HG03066 (cell line): Measurements from ENCODE around the gene HGFAC.

Experiments
- ATAC-seq: cut with Tn5 transposase; IDR thresholded peaks from one replicate; pipeline ENCODE4 v1.9.1; 2021; ENCODE audit warnings: low read depth; ENCODE audit not compliant: unreplicated experiment

HGFAC gene

GRCh38 chr4:3441501-3442459 lies at the start of gene HGFAC:
HGFAC (plus strand) TSS chr4:3441968; CDS start chr4:3442002, 34 bp downstream.
- ATAC-seq: no peak

DNA sequence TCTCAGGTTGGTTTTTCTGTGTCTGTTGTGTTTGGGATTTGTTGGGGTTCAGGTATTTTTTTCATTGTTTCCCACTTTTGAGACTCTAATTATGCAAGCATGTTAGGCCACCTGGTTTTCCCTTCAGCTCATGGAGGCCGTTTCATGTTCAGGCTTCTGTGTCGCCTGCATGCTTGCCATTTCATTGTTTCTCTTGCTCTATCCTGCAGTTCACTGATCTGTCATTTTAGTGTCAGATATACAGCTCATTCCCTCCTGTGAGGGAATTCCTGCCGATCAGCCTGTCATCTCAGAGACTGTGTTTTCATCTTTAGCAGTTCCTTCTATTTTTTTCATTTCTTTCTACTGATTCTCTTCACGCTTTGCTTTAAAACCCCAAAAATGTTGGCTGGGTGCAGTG lies 49.4 kb upstream of the HGFAC start:
- ATAC-seq: no peak

- ATAC-seq: no peak
Measured at GRCh38 chr4:3393171-3393570, 48.6 kb upstream of the HGFAC start.

DNA sequence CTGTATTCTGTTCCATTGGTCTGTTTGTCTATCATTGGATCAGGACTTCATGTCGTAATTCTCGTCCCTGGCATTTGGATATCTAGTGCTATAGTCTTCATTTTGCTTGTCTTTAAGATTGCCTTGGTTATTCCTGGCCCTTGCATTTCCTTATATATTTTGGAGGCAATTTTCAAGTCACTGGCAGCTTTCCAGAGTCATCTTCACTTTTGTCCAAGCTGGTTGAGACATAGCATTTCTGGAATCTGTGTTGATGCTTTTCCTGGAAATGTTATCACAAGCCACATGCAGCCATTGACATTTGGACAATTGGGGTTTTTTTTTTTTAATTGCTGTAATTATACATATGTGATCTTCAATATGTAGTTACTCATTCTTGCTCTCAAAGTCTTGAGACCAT lies 45.2 kb upstream of the HGFAC start:
- ATAC-seq: no peak

DNA sequence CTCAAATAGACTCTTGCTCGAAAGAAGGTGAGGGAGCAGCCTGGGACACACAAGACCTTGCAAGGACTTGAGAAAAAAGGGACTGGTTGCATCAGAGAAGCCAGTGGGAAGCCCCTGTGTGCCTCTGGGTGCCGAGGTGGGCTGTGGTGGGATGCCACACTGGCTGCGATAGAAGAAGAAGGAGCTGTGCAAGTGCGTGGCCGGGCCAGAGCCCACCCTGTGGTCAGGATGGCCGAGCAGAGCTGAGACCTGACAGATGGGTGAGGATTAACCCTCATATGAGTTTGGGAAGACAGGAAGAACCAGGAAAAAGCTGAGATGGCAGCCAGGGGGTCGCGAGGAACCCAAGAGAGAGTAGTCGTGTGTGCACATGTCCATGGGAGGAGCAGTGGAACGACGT lies 44.6 kb upstream of the HGFAC start:
- no peak for ATAC-seq

DNA sequence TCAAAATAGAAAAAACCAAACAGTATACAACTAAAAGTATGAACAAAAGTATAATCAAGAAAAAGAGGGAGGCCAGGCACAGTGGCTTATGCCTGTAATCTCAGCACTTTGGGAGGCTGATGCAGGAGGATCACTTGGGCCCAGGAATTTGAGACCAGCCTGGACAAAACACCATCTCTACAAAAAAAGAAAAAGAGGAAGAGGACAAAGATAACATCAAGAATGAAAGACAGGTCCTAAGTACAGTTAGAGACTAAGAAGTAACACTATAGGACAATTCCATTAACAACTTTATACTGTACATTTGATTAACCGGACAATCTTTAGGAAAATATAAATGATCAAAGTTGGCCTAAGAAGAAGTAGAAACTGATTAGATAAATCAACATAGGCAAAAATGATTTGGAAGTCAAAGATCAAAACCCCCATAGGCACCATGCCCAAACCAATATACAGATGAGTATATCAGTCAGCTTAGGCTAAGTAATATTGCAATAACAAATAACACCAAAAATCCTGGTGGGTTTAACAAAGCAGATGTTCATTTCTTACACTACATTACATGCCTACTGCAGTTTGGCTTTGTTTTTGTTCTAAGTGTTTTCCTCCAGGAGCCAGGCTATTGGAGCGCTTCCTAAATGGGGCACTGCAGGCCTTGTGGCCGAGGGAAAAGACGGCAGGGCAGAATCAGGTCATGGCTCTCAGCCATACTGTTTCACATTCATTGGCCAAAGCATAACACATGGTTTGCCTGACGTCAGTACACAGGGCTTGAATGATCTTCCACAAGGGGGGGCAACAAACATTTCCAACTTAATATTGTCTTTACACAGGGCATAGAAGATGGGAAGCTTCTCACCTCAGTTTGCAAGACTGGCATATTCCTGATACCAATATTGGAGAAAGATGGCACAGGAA lies 42.2 kb upstream of the HGFAC start:
- no peak for ATAC-seq

- ATAC-seq: no peak
Measured at GRCh38 chr4:3401436-3402171, 40.2 kb upstream of the HGFAC start.

DNA sequence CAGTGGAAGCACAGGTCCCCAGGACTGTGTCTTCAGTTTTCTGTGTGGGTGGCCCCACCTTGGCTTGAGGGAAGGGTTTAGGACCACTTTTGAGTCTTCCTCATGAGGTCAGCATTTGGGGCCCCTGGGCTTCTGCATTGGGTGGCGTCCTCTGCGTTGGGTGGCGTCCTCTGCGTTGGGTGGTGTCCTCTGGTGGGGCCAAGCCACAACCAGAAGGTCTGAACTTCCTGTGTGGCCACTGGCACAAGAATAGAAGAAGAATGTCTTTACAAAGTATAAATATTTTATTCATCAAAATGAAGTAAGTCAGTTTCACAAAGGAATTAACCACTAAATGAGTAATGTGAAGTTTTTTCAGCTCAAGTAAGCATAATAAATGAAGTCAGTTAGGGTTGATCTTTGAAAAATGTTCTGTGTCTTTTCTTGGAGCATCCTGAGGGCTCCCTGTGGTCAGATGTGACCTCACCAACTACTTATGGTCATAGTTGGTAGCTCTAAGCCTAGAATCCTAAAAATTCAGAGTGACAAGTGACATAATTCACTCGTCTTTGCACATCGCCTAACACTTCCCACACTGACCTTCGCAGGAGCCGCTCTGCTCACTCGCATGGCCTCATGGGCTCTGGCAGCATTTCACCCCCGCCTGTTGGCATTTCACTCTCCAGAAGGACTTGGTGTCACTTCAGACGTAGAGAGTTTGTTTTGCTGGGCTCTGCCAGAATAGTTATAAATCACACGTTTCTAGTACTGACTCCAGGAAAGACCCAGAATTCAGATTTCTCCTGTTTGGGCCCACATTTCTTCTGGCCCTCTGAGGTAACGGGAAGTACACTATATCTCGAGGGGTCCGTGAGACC lies 39.0 kb upstream of the HGFAC start:
- ATAC-seq: no peak

DNA sequence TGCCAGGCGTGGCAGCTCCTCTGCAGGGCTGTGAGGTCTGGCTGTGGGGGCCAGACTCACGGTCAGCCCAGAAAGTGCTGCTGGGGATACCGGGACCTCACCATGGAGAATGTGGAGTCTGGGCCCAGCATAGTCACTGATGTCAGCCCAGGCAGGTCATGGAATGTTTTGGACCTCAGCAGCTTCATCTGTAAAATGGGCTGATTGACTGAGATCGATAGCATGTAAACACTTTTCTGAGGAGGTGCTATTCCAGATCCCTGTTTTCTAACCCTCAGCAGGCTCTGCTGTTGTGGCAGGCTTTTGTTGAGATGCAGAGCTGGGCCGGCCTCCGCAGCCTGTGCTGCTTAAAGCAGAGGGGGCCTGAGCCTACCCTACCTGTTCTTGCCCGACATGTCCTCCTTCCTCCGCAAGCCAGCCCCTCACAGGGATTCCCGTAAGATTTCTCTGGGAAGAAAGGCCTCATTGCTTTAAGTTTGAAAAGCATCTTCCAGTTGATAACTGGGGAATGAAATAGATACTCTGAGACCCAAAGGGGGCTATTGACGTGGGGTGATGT lies 38.3 kb upstream of the HGFAC start:
- no peak for ATAC-seq

- no peak for ATAC-seq
Measured at GRCh38 chr4:3404546-3404945, 37.2 kb upstream of the HGFAC start.

GRCh38 chr4:3405176-3405575 lies 36.6 kb upstream of the HGFAC start:
- ATAC-seq: no peak

- no peak for ATAC-seq
Measured at GRCh38 chr4:3406021-3406420, 35.7 kb upstream of the HGFAC start.

GRCh38 chr4:3406431-3406830 lies 35.3 kb upstream of the HGFAC start:
- no peak for ATAC-seq

- ATAC-seq: no peak
Measured at GRCh38 chr4:3407171-3407771, 34.5 kb upstream of the HGFAC start.

- ATAC-seq: no peak
Measured at GRCh38 chr4:3407930-3408792, 33.6 kb upstream of the HGFAC start.

DNA sequence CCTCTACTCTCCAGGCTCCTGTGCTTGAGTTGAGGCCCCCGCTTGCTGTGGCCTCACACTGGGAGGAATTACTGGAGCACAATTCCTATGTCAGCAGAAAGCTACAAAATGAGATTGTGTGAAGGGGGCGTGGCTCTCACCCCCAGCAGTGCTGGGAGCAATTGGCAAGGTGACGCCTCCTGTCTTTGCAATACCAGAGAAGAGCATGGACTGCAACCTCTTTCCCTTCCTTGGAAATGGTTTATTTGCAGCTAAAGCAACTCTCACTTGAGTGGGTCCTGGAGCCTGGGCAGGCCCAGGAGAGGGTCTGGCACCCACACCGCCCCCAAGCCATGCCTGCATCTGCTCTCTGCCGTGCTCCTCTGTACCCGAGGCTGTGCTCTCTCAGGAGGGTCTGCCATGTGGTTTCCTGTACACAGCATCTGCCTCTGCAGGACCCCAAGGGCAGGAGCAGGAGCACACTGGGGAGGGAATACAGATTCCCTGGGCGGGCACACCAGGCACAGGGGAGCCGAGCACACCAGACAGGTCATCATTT lies 32.9 kb upstream of the HGFAC start:
- ATAC-seq: no peak

DNA sequence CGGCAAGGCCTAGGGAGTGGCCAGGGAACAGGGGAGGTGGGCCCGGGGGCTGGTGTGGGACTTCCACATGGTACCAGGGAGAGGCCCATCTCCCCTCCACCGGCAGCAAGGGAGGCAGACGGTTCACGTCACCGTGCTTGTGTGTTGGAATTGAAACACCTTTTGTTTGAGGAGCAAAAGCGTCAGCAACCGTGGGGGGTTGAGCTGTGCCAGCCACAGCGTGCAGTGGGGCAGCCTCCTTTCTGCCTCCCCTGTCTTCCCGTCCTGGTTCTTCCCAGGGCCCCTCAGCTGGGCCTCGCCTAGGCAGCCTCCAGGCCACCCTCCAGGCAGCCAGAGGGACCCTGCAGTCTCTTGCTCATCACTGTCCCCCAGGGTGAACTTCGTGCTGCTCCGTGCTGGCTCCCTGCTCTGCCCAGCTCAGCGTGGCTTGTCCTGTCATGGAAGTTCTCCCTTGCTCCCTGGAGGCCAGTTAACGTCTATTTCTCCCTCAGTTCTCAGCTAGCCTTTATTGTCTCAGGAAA lies 32.1 kb upstream of the HGFAC start:
- ATAC-seq: no peak
